ENCODE results near the gene LMCD1.

DNA sequence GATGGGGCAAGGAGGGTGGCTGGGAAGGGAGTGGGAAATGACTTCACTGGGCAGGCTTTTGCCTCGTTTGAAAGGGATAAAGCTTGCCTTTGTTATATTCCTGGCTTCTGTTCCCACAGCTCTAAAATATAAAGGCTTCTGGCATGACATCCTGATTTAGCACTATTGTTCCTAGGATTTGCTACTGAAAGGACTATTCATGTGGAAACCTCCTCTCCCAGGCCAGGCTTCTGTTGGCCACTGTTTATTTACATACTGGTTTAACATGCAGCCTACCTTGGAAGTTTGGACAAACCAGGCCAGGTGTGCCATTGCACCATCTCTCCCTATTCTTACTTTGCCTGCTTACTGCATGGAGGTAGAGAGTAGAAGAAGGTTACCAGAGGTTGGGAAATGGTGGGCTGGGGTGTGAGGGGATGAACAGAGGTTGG is 2.4 kb upstream of the LMCD1 start:
- TF ChIP-seq, protein P1, sequence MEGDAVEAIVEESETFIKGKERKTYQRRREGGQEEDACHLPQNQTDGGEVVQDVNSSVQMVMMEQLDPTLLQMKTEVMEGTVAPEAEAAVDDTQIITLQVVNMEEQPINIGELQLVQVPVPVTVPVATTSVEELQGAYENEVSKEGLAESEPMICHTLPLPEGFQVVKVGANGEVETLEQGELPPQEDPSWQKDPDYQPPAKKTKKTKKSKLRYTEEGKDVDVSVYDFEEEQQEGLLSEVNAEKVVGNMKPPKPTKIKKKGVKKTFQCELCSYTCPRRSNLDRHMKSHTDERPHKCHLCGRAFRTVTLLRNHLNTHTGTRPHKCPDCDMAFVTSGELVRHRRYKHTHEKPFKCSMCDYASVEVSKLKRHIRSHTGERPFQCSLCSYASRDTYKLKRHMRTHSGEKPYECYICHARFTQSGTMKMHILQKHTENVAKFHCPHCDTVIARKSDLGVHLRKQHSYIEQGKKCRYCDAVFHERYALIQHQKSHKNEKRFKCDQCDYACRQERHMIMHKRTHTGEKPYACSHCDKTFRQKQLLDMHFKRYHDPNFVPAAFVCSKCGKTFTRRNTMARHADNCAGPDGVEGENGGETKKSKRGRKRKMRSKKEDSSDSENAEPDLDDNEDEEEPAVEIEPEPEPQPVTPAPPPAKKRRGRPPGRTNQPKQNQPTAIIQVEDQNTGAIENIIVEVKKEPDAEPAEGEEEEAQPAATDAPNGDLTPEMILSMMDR (conservative IDR thresholded peaks at IDR 0.05; ENCODE audit: low read length) = no peak
- TF ChIP-seq EZH2phosphoT487 (IDR thresholded peaks at IDR 0.05; ENCODE audit: borderline replicate concordance) = no peak

Measured in Loucy (cell line).